ENCODE data around the gene SPDYC.

DNA sequence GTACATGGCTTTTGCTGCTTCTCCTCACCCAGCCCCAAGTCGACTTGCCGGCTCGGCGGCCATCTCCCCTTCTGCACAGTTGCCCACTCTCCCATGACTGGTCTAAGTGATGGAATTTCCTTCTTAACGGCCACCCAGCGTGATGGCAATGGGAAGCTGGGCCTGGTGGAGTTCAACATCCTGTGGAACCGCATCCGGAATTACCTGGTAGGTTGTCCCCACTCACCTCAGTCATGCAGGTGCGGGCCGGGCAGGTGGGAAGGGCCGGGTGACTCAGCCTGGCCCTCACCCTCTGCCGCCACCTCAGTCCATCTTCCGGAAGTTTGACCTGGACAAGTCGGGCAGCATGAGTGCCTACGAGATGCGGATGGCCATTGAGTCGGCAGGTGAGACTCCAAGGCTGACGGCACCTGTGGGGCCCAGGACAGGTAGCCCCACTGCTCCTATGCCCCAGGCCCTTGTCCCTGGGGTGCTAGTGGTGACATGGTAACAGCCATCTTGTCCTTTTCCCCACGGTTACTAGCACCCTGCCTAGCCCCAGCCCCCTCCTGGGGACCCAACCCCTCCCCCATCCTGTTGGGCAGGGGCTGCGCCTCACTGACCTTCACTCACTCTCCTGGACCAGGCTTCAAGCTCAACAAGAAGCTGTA, 39.8 kb downstream of the SPDYC start:
- TF ChIP-seq, protein P1, sequence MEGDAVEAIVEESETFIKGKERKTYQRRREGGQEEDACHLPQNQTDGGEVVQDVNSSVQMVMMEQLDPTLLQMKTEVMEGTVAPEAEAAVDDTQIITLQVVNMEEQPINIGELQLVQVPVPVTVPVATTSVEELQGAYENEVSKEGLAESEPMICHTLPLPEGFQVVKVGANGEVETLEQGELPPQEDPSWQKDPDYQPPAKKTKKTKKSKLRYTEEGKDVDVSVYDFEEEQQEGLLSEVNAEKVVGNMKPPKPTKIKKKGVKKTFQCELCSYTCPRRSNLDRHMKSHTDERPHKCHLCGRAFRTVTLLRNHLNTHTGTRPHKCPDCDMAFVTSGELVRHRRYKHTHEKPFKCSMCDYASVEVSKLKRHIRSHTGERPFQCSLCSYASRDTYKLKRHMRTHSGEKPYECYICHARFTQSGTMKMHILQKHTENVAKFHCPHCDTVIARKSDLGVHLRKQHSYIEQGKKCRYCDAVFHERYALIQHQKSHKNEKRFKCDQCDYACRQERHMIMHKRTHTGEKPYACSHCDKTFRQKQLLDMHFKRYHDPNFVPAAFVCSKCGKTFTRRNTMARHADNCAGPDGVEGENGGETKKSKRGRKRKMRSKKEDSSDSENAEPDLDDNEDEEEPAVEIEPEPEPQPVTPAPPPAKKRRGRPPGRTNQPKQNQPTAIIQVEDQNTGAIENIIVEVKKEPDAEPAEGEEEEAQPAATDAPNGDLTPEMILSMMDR (IDR thresholded peaks at IDR 0.05) = no peak
- no peak for TF ChIP-seq POLR2A (IDR thresholded peaks at IDR 0.05)
